OCI-LY3 (cell line): ENCODE results near the gene PABPN1L.

Source experiments
- EZH2phosphoT487 ChIP-seq: fragments of 200-600 bp; shearing (Covaris generic); IDR thresholded peaks from 2 replicates; pipeline ENCODE4 v1.6.1; 2018; ENCODE audit warnings: antibody characterized with exemption, mixed run types, low read depth
- TF ChIP-seq, protein P1 (sequence below): fragments of 200-600, 300-600 bp; sonication (generic); IDR thresholded peaks from 2 replicates; pipeline ENCODE4 v1.5.1; 2014; ENCODE audit warnings: antibody characterized with exemption, low read length, low read depth

DNA sequence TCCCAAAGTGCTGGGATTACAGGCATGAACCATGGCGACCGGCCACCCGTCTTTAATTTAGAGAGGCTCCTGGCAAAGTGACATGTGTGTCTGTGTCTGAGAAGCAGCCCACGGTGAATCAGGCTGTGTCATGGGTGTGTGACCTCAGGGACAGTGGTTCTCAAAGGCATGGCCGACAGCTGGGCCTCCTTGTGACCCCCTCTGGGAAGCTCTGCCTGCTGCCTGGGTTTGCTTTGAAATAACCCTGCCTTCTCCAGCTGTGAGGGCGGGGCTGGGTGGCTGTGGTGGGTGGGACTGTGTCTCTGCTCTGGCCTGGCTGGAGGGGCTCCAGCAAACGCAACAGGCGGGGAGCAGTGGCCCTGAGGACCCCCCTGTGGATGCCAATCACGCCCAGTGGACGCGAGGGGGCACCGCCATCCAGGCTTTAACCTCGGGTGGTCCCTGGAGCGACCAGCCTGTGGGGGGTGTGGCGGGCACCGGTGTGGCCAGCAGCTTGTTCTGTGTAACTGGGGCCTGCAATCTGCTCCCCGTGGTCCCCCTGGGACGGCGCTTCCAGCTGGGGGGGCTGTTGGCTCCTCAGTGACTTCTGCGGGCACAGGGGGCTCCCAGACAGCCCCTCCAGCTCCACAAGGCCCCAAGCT lies 46.0 kb downstream of the PABPN1L start:
- TF ChIP-seq, protein P1, sequence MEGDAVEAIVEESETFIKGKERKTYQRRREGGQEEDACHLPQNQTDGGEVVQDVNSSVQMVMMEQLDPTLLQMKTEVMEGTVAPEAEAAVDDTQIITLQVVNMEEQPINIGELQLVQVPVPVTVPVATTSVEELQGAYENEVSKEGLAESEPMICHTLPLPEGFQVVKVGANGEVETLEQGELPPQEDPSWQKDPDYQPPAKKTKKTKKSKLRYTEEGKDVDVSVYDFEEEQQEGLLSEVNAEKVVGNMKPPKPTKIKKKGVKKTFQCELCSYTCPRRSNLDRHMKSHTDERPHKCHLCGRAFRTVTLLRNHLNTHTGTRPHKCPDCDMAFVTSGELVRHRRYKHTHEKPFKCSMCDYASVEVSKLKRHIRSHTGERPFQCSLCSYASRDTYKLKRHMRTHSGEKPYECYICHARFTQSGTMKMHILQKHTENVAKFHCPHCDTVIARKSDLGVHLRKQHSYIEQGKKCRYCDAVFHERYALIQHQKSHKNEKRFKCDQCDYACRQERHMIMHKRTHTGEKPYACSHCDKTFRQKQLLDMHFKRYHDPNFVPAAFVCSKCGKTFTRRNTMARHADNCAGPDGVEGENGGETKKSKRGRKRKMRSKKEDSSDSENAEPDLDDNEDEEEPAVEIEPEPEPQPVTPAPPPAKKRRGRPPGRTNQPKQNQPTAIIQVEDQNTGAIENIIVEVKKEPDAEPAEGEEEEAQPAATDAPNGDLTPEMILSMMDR = no peak
- TF ChIP-seq EZH2phosphoT487 = no peak
